HG03103 (cell line): ENCODE measurements around the gene KRT78.

ENCODE experiments used
- ATAC-seq: cut with Tn5 transposase; IDR thresholded peaks from one replicate; pipeline ENCODE4 v1.9.1; 2021; ENCODE audit warnings: low read depth; ENCODE audit not compliant: unreplicated experiment

KRT78 gene

DNA sequence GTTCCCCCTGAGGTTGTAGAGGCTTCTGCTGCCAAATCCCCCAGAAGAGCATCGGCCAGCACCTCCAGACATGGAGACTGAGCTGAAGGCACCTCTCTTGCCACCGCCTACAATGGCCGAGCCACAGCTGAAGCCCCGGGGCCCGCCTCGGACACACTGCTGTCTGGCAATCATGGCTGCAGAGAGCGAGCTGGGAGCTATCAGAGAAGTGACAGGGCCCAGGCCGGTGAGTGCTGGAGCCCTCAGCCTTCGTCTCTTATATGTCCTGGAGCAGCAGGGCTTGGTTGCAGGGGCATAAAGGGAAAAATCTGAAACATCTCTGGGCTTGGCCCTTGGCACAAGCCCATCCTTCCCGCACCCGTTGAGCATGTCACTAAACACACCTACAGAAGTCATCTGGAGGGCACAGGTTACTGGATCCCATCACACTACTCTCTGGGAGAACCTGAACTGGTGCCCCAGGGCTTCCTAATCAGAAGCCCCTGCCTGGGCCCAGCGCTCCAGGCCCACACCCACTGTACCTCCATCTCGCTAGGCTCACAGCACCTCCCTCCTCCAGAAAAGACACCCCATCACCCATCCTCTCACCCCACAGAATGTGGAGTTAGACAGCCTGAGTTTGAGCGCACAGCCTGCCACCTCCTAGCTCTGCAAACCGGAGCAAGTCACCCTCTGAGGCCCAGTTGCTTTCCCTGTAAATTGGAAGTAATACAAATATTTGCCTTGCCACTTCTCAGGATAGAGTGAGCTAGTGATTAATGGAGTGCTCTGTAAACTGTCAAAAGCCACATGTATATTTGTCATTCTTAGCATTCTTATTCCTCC is 34.7 kb downstream of the KRT78 start, which contains the start of gene KRT4:
Gene KRT4 (minus strand): TSS at position 232 of the 825 bp plus-strand sequence. CDS start 58 bp downstream, at position 174.
- no peak for ATAC-seq

DNA sequence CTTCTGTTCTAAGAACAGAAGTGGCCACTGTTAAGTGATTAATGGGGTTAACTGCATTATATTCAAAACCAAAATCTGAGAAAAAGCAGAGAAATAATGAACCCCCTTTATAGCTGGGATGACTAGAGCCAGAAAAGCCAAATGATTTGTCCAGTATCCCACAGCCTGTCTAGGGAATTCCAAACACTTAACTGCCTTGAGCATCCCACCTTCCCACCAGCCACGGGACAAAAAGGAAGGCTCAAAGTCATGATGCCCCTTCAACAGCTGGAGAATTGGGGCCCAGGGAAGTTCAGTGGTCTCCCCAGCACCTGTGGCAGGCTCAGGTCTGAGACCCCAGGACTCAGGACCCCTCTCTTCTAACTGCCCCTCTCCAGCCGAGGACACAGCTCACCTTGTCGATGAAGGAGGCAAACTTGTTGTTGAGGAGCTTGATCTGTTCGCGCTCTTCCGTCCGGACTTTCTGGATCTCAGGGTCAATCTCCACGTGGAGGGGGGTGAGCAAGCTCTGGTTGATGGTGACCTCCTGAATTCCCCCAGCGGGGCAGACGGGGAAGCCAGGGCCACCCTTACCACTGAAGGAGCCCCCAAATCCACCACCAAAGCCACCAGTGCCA is 35.5 kb downstream of the KRT78 start:
- ATAC-seq, result no peak

DNA sequence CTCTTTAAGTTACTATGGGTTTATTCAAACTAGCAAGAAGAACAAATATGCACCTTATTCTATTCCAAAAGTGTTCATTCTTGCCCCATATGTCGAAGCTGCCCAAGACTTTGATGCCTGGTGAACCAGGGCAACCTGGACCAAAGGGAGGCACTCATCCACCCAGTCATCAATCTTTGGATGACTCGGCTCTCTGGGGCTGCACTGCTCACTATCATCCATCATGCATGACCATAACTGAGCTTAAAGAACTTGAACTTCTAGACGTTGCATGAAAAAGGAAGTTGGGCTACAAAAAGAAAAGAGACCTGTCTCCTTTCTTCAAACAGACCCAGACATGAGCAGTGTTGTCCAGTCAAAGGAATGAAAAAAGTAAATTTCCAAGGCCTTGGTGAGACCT is 36.0 kb downstream of the KRT78 start:
- ATAC-seq, result no peak

DNA sequence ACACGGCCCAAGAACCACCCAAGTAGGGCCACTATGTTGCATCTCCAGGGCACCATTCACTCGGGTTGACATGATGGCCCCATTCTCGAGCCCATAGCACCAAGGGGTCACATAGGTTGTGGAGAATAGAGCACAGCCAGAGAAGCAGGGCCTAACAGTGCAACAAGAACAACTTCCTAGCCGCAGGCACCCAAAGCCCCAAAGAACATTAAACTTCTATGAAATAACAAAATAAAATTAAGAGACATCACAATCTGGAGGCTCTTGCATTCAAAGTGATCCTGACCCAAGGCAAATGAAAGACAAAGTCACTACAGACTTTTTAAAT is 36.8 kb downstream of the KRT78 start:
- ATAC-seq, result no peak

DNA sequence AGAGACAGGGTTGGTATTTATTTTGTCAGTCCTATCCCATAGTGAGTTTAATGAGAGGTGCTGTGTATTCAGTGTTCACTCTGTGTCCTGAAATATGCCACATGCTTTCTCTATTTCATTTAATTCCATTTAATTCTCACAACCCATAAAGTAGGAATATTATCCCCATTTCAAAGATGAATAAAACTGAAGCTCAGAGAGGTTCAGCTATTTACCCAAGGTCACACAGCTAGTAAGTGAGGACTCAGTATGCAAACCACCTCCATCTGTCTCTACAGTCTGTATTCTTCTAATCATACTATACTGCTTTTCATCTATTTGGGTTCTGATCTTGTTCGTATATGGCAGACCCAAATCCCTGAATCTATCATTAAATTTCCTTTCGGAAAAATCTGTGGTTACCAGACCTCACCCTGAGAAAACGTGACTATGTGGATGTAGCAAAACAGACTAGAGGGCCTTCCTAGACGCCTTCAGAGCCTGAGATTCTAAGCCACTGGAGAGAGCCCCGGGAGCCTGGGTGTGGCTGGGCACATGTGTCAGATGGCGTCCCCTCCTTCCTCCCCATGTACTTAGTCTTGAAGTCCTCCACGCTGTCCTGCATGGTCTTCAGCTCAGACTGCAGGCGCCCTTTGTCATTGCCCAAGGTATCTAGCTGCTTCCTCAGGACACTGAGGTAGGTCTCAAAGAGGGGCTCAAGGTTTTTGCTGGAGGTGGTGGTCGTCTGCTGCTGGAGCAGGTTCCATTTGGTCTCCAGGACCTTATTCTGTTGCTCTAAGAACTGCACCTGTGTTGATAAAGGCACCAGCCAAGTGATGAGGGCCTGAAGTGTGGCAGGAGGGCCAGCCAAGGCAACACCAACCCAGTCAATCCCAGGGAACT is 37.4 kb downstream of the KRT78 start:
- ATAC-seq, result no peak

DNA sequence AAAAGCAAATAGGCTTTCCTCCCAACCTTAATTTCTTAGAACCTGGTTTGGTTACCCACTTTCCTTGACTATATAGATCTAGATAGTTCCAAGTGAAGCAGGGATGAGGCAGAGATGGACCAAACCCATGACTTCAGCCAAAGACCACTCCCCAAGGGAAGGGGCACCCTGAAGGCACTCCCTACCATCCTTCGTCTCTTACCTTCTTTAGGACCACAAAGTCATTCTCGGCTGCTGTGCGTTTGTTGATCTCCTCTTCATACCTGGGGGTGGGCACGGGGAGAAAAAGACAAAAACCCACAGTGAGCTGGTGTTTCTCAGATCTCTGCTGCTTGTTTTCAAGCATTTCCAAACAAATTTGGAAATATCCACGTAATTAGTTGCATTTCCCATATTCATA is 38.2 kb downstream of the KRT78 start:
- no peak for ATAC-seq

DNA sequence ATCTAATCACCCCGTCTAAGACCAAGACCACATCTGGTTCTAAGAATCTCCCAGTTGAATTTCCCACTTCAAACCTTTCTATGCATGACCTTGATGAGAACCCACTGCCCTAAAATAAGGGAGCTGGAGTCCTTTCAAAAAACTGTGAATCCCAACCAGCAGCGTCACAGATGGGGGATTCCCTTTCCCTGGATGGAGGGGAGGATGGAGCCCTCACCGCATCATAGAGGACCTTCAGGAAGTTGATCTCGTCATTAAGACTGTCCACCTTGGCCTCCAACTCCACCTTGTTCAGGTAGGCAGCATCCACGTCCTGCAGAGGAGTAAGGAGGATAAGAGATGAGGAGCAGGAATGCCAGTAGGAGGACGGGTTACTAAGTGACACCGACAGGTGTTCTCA is 39.6 kb downstream of the KRT78 start:
- ATAC-seq, result no peak

DNA sequence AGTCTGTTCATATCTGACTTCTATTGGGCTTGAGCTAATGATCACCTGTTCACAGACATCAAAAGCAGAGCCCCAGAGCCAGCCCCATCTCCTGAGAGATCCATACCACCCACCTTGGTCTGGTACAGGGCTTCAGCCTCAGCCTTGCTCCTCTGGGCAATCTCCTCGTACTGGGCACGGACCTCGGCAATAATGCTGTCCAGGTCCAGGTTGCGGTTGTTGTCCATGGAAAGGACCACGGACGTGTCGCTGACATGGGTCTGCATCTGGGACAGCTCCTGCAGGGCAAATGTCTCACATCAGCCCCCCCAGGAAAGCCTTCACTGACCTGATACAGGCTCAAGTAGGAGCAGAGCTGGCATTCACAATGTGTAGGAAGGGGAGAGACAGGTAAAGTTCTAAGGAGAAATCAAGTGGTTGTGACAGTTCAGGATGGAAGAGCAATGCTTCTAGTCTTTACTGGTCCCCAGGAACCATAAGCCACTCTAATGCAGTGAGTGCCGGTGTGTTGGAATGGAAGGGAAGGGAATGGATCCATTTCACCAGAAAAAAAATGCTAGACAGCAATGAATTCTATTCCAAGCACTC is 40.1 kb downstream of the KRT78 start:
- no peak for ATAC-seq

DNA sequence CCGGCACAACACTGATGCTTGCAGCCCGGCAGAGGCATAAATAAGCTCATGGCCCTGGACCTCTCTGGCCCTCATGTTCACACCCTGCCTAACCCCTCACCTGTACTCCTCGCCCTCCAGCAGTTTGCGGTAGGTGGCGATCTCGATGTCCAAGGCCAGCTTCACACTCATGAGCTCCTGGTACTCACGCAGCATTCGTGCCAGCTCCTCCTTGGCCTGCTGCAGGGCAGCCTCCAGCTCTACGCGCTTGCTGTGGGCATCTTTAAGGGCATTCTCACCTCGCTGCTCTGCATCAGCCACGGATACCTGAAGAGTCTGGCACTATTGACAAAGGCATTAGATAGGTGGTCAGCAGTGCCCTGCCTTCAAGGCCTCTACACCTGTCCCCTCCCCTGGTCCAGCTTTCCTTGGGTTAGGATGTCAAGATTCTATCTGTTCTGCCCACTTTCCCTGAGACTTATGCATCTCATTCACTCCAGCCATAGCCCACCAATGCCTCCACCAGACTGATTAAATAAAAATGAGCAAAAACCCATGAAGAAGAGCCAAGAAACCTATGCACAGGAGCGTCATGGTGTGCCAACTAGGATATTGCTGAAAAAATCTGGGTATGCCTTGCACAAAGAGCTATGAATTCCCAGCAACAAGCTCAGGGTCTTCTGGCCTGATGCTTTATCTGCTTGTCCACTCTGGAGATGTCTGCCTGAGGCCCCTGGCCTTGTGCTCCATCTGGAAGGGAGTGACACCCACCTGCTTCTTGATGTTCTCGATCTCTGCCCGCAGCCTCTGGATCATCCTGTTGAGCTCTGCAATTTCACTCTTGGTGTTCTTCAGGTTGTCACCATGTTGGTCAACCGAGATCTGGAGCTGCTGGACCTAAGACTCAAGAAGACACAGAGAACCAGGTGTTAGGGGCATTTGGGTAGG is 41.0 kb downstream of the KRT78 start:
- ATAC-seq, result no peak

DNA sequence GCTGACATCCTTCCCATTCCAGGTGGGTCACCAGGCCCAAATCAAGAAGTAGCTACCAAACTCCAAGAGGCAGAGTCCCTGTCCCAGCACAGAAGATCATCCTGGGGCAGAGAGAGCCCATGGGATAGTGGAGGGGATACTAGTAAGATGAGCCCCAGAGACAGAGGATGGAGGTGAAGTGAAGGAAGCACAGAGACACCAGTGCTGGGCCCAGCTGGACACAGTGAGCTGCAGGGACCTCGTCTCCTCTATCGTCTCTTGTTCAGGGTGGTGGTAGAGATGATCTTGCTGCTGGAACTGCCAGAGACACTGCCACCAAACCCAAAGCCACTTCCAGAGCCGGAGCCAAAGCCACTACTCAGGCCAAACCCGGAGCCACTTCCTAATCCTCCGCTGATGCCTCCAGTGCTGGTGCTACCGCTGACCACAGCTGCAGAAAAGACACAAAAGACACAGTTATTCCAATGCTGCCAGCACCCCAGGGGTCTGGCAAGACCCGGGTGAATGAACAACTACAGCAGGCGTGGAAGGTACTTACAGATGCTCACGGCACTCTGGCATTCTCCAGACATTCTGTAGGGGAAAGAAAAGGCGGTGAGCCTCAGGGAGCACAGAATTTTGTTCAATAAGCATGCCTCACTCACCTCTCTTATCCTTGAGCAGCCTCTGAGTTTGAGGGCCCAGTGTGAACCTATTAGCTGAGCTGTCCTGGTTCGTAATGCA is 41.8 kb downstream of the KRT78 start:
- no peak for ATAC-seq

DNA sequence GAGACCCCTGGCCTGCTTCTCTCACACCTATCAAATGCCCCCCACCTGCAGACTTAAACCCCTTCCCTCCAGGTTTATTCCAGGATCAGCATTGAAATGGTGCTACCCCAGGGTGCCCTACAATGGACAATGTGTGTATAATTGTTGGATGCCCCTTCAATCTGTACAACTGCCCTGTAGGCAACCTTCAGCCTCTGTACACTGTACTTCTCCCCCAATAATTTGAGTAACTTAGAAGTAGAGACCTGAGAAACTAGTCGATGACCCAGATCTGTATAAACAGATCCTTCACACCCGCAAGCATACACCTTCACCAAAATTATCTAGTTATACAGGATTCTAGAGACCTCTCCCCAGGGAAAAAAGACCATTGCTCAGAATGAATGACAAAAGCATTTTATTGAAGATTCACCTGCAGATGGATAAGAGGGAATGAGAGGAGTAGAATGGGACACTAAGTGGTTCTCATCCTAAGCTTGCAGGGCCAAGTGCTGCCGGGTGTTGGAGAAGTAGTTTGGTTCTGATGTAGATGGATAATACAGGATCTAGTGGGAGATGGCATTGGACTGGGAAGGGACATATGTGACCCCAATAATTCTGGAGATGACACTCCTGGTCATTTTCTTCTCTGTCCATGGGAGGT is 42.5 kb downstream of the KRT78 start:
- ATAC-seq, result no peak

DNA sequence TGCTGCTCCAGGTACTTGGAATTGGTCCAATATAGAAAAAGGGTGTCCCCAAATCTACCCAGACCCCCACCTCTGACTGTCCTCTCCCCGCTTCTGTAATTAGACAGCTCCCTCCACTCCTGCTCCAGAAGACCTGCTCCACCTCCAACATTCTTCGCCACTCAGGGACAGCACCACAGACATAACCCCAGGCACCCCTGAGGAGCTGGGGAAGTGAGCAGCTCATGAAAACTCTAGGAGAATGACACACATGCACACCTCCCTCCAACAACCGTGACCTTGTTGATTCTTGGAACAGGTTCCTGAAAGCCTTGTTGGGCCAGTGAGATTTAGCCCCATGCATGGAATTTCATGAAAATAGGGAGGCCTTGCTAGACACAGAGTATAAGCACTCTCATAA is 43.1 kb downstream of the KRT78 start:
- ATAC-seq, result no peak

DNA sequence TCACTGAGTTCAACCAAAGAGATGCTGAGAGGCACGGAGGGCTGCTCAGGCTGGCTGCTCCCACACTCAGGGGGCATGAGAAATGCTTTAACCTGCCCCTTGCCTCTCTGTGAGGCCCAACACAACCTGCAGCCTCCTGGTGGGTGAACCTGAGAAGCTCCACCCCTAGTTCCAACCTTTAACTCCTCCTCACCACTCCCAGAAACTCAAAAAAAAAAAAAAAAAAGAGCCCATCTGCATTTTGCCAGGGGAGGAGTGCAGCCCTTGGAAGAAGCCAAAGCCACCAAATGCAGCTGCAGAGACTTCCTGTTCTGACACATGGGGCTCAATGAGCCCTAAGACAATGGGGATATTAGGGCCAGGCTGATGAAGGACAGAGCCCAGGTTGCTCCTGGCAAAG is 43.8 kb downstream of the KRT78 start:
- ATAC-seq, result no peak

DNA sequence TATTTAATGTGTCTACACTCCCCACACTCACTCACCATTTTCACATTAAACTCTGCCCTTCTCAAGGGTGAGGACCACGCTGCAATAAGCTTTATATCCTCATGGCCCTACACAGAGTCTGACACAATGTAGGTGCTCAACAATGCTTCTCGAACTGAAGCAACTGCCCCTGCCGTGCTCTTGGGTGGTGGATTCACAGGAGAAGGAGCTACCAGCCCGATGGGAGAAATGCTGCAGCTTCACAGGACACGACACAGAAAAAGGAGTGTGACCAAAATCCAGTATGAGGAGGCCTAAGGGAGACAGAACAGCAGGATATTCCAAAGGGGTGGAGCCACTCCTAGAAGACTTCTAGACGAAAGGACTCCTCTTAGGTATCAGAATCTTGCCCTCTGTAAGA is 46.4 kb downstream of the KRT78 start:
- ATAC-seq, result no peak

DNA sequence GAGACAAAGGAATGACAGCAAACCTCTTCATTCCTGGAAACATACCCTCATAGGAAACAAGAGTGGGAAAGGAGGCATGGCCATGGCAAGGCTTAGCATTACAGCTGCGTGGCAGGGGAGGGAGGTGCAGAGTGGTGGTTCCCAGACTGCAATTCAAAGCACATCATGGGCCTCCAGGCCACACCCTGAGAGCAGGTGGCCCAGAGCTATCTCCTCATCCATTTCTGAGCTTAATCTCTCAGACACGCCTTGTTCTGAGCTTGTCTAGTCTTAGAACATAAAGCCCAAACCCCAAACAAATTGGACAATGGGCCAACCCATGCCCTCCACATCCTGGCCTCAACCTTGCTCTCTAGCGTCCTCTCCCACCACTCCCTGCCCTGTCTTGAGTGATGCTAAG is 47.0 kb downstream of the KRT78 start:
- ATAC-seq, result no peak

DNA sequence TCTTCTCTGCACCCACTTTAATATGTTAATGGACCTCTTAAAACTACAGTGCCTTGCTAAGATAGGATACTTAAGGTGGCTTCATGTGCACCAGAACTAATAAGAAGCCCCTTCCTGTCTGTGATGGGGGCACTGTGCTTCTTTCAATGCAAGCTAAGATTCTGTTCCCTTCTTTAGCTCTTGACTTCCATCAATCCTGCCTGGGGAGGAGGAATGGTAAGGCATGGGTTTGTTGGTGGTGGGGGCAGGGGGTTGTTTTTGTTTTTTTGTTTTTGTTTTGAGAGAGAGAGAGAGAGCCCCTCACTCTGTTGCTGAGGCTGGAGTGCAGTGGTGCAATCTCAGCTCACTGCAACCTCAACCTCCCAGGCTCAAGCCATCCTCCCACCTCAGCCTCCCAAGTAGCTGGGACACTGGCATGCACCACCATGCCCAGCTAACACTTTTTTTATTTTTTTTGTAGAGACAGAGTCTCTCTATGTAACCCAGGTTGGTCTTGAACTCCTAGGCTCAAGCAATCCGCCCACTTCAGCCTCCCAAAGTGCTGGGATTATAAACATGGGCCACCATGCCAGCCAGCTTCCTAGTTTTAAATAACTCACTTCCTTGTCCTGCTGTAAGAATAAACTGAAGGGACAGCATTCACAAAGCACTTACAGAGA is 48.4 kb downstream of the KRT78 start:
- ATAC-seq, result no peak

DNA sequence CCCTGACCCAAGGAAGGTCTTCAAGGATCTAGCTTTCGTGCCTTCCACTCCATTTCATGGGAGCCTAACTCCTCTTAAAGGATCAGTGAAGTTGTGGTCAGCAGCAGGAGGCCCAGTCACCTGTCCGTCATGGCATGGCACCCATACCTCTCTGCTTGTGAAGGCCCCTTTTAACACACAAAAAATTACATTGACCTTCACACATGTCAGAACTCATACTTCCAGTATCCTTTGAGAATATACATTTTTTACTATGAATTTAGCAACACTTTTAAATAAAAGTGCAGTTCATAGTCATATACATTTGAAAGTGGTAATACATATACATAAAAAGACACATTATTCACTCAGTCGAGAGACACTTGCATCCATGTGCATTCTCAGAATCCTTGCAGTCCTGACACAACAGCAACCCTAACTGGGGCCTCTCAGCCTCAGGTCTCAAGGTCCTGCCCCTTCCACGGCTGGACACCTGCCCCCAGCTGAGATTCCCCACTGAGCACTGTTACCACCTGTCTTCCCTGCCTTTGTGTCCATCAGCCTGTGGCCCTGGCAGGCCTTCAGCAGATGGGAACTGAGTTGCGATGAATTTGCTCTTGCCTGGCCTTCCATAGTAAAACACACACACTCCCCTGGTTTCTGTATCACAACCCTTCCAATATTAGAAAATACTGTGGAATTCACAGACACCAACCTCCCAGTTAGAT is 49.1 kb downstream of the KRT78 start:
- no peak for ATAC-seq
